IPS DF 6.9 (cell line): ENCODE data around the gene TRAF5.
"Not testable (repeated sequence)": the region's sequence is repeated elsewhere in the genome, so short reads cannot be mapped to it uniquely, and the experiment has no call there.

Source experiments
- DNase-seq: peaks from one replicate; pipeline ENCODE4 v3.0.0-alpha.2; 2013; ENCODE audit warnings: low read depth, low spot score
- H3K27ac ChIP-seq: one replicate; pipeline ENCODE4 v1.5.1; 2013; ENCODE audit warnings: low read length, control low read depth
- H3K27me3 ChIP-seq: 2 replicates; pipeline ENCODE4 v1.6.1; 2013; ENCODE audit warnings: mild to moderate bottlenecking, low read length; ENCODE audit not compliant: control insufficient read depth, insufficient read depth
- H3K36me3 ChIP-seq: 2 replicates; pipeline ENCODE4 v1.6.1; 2013; ENCODE audit warnings: low read length; ENCODE audit not compliant: control insufficient read depth, insufficient read depth
- H3K4me1 ChIP-seq: 2 replicates; pipeline ENCODE4 v1.6.1; 2013; ENCODE audit warnings: low read length; ENCODE audit not compliant: control insufficient read depth, insufficient read depth
- H3K4me3 ChIP-seq: 2 replicates; pipeline ENCODE4 v1.5.1; 2013; ENCODE audit warnings: mild to moderate bottlenecking, low read length
- H3K9me3 ChIP-seq: 2 replicates; pipeline ENCODE4 v1.6.1; 2013; ENCODE audit warnings: low read length, inconsistent platforms; ENCODE audit not compliant: control insufficient read depth, insufficient read depth
- WGBS: extraction: QIAGEN DNeasy Blood & Tissue Kit; methylation state at CpG from one replicate; pipeline ENCODE4 v1.1.7; 2013; ENCODE audit warnings: mixed read lengths, missing lambda C conversion rate; ENCODE audit not compliant: insufficient read length, insufficient coverage; 5-methylcytosine and 5-hydroxymethylcytosine counted together

Gene TRAF5

GRCh38 chr1:211377539-211378450, 51.2 kb downstream of the TRAF5 start:
- Histone ChIP-seq H3K4me1 (peaks cover 2% of the 10 kb centered on the region; the same call in 1 of the 2 replicates), H3K4me3 (no peak overlapping the region), H3K27ac (no peak overlapping the region), H3K27me3 (no peaks in the 10 kb centered on the region), H3K36me3 (no peaks in the 10 kb centered on the region), H3K9me3 (no peaks in the 10 kb centered on the region)
- no peak for DNase-seq
- WGBS, result no CpG with 5 or more reads among the region's 4 CpGs

DNA sequence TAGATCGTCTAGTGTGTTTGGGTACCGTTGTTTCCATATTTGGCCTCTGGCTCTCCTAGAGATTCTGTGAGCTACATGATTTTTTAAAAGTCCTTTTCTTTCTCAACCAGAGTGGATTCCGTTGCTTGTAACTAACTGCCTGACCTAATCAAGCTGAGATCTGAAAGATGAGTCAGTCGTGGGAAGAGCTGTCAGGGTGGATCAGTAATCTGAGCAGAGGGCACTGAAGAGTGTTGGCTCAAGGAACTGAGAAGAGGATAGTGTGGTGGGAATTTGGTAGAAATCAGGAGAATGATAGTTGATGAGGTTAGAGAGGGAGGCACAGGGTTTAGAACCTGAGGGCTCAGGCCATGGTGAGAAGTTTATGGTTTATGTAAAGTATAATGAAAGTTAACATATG, 52.2 kb downstream of the TRAF5 start:
- no peak for DNase-seq
- Histone ChIP-seq H3K27me3 (no peaks in the 10 kb centered on the region), H3K9me3 (no peaks in the 10 kb centered on the region), H3K27ac (no peak overlapping the region), H3K4me1 (peaks cover 2% of the 10 kb centered on the region; the same call in 1 of the 2 replicates), H3K36me3 (no peaks in the 10 kb centered on the region), H3K4me3 (no peak overlapping the region)
- no CpG with 5 or more reads among the region's 4 CpGs for WGBS

GRCh38 chr1:211379446-211379845, 52.8 kb downstream of the TRAF5 start:
- Histone ChIP-seq H3K4me1 (peaks cover 2% of the 10 kb centered on the region; the same call in 1 of the 2 replicates), H3K36me3 (no peaks in the 10 kb centered on the region), H3K27ac (no peak overlapping the region), H3K4me3 (no peak overlapping the region), H3K9me3 (no peaks in the 10 kb centered on the region), H3K27me3 (no peaks in the 10 kb centered on the region)
- DNase-seq, result no peak

- Histone ChIP-seq H3K9me3 (no peaks in the 10 kb centered on the region), H3K36me3 (no peaks in the 10 kb centered on the region), H3K4me1 (peaks cover 2% of the 10 kb centered on the region; the same call in 1 of the 2 replicates), H3K27me3 (no peaks in the 10 kb centered on the region), H3K4me3 (no peak overlapping the region), H3K27ac (no peak overlapping the region)
- no peak for DNase-seq
- no CpG with 5 or more reads among the region's 5 CpGs for WGBS
Observed at GRCh38 chr1:211381481-211382181, 55.0 kb downstream of the TRAF5 start.

GRCh38 chr1:211382182-211382713, 55.6 kb downstream of the TRAF5 start:
- no peak for DNase-seq
- WGBS, result no CpG with 5 or more reads among the region's 17 CpGs
- no peak overlapping the region for H3K27ac ChIP-seq
- peaks cover under 1% of the 10 kb centered on the region; the same call in 1 of the 2 replicates for H3K4me1 ChIP-seq
- H3K4me3 ChIP-seq, result peak overlapping the region; percentile 58; the same call in 1 of the 2 replicates
- no peaks in the 10 kb centered on the region for H3K36me3 ChIP-seq
- no peaks in the 10 kb centered on the region for H3K27me3 ChIP-seq
- H3K9me3 ChIP-seq, result no peaks in the 10 kb centered on the region

DNA sequence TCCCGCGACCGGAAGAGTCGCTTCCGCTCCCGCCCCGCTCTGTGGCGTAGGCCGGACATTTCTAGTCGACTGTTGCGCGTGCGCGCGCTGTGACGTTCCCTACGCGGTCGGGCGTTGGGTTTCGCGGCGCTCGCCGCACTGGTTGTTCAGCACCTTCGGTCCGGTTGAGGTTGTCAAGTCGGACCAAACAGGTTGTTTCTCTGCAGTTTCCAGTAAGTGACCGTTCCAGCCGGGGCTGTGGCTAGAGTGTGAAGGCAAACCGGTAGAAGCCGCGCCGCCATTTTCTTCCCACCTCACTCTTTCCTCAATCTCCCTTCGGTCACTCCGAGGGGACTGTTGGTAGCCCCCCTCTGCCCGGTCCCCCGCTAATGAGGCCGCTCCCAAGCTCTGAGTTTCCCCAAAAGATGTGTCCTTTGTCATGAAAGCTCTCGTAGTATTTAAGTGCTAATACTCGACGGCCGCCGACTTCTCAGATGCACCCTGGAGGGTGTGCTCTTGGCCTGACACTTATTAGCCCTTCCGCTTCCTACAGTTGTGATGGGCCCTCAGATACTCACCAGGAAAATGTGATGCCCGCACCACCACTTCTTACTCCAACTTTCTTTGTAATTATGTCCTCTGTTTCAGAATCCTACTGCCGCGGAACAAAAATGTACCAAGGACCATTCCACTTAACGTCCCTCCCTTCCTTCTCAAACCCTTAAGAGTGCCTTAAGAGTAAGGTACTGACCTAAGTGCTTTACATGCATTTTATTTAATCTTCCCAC, 56.3 kb downstream of the TRAF5 start:
- Histone ChIP-seq H3K4me1 (no peaks in the 10 kb centered on the region; the same call in 1 of the 2 replicates), H3K9me3 (no peaks in the 10 kb centered on the region), H3K27me3 (no peaks in the 10 kb centered on the region), H3K36me3 (no peaks in the 10 kb centered on the region), H3K4me3 (peak overlapping the region; percentile 58; the same call in 1 of the 2 replicates), H3K27ac (no peak overlapping the region)
- WGBS, result no CpG with 5 or more reads among the region's 49 CpGs
- peak; percentile 78 for DNase-seq

DNA sequence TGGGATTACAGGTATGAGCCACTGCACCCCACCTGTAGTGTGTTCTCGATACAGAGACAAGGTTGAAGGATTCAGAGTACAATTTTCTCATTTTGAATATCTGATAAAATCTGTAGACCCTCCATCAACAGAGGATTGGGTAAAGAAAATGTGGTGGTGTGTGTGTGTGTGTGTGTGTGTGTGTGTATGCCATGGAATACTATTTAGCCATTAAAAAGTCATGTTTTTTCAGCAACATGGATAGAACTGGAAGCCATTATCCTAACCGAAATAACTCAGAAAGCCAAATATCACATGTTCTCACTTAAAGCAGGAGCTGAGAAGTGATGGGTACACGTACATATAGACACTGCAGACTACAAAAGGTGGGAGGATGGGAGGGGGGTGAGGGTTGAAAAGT, 57.9 kb downstream of the TRAF5 start:
- no peak overlapping the region for H3K27ac ChIP-seq
- H3K4me1 ChIP-seq, result no peaks in the 10 kb centered on the region
- H3K27me3 ChIP-seq, result no peaks in the 10 kb centered on the region
- H3K36me3 ChIP-seq, result no peaks in the 10 kb centered on the region
- WGBS, result no CpG with 5 or more reads among the region's 3 CpGs
- DNase-seq, result no peak
- no peak overlapping the region for H3K4me3 ChIP-seq
- H3K9me3 ChIP-seq, result no peaks in the 10 kb centered on the region

DNA sequence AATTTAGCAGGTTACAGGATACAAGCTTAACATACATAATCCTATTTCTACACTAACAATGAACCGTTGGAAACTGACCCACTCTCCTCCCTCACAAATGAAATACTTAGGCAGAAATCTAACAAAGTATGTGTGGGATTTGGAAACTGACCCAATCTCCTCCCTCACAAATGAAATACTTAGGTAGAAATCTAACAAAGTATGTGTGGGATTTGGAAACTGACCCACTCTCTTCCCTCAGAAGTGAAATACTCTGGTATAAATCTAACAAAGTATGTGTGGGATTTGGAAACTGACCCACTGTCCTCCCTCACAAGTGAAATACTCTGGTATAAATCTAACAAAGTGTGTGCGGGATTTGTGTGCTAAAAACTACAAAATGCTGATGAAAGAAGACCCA, 60.3 kb downstream of the TRAF5 start:
- H3K4me3 ChIP-seq, result no peak overlapping the region
- no peaks in the 10 kb centered on the region for H3K27me3 ChIP-seq
- H3K27ac ChIP-seq, result no peak overlapping the region
- no peak for DNase-seq
- WGBS, result no CpG with 5 or more reads among the region's 2 CpGs
- H3K36me3 ChIP-seq, result no peaks in the 10 kb centered on the region
- H3K9me3 ChIP-seq, result no peaks in the 10 kb centered on the region
- no peaks in the 10 kb centered on the region for H3K4me1 ChIP-seq

- H3K27ac ChIP-seq, DNase-seq, H3K27me3 ChIP-seq, H3K4me3 ChIP-seq, H3K36me3 ChIP-seq, H3K9me3 ChIP-seq, H3K4me1 ChIP-seq: not testable (repeated sequence)
- WGBS, result no CpG with 5 or more reads among the region's 7 CpGs
Observed at GRCh38 chr1:211390829-211391228, 64.2 kb downstream of the TRAF5 start.

- no peaks in the 10 kb centered on the region for H3K4me1 ChIP-seq
Observed at GRCh38 chr1:211393203-211393602, 66.6 kb downstream of the TRAF5 start.

More at GRCh38 chr1:211393203-211393602, 66.6 kb downstream of the TRAF5 start:
- DNase-seq, result no peak
- Histone ChIP-seq H3K36me3 (no peaks in the 10 kb centered on the region), H3K27me3 (no peaks in the 10 kb centered on the region), H3K9me3 (no peaks in the 10 kb centered on the region), H3K27ac (no peak overlapping the region), H3K4me3 (no peak overlapping the region)
- no CpG with 5 or more reads among the region's 1 CpG for WGBS
